GM21390 (cell line): ENCODE results near the gene TMEM139.

Experiments
- ATAC-seq: cut with Tn5 transposase; IDR thresholded peaks from one replicate; pipeline ENCODE4 v1.9.1; 2021; ENCODE audit not compliant: unreplicated experiment

Gene TMEM139

GRCh38 chr7:143284591-143285469 is at the start of gene TMEM139:
TMEM139 (plus strand) TSS chr7:143284958; CDS start chr7:143285958, 1,000 bp downstream.
- ATAC-seq = no peak

- ATAC-seq = no peak
Observed at GRCh38 chr7:143235561-143235960, 49.2 kb upstream of the TMEM139 start.

GRCh38 chr7:143236408-143236990 is 48.3 kb upstream of the TMEM139 start:
- ATAC-seq = no peak

- ATAC-seq = no peak
Observed at GRCh38 chr7:143237366-143237765, 47.4 kb upstream of the TMEM139 start.

- ATAC-seq = no peak
Observed at GRCh38 chr7:143238289-143238980, 46.3 kb upstream of the TMEM139 start.

GRCh38 chr7:143239813-143240212 is 44.9 kb upstream of the TMEM139 start:
- no peak for ATAC-seq

- peak; percentile 97 for ATAC-seq
Observed at GRCh38 chr7:143240291-143241168, 44.2 kb upstream of the TMEM139 start.

GRCh38 chr7:143242306-143242705 is 42.5 kb upstream of the TMEM139 start:
- ATAC-seq = no peak

GRCh38 chr7:143243111-143243510 is 41.6 kb upstream of the TMEM139 start:
- ATAC-seq = no peak

GRCh38 chr7:143243614-143244013 is 41.1 kb upstream of the TMEM139 start:
- no peak for ATAC-seq

- no peak for ATAC-seq
Observed at GRCh38 chr7:143244321-143244720, 40.4 kb upstream of the TMEM139 start.

- ATAC-seq = no peak
Observed at GRCh38 chr7:143245123-143245522, 39.6 kb upstream of the TMEM139 start.

- ATAC-seq = no peak
Observed at GRCh38 chr7:143247372-143247771, 37.4 kb upstream of the TMEM139 start.

GRCh38 chr7:143248761-143249354 is 35.9 kb upstream of the TMEM139 start:
- no peak for ATAC-seq

GRCh38 chr7:143250199-143250598 is 34.6 kb upstream of the TMEM139 start:
- ATAC-seq = no peak

- ATAC-seq = no peak
Observed at GRCh38 chr7:143250822-143251221, 33.9 kb upstream of the TMEM139 start.

GRCh38 chr7:143252006-143252405 is 32.8 kb upstream of the TMEM139 start:
- ATAC-seq = no peak

GRCh38 chr7:143255564-143255963 is 29.2 kb upstream of the TMEM139 start:
- no peak for ATAC-seq

- no peak for ATAC-seq
Observed at GRCh38 chr7:143256325-143256724, 28.4 kb upstream of the TMEM139 start.

- ATAC-seq = peak; percentile 85
Observed at GRCh38 chr7:143256932-143257331, 27.8 kb upstream of the TMEM139 start.
